ENCODE measurements around the gene SRP9.

DNA sequence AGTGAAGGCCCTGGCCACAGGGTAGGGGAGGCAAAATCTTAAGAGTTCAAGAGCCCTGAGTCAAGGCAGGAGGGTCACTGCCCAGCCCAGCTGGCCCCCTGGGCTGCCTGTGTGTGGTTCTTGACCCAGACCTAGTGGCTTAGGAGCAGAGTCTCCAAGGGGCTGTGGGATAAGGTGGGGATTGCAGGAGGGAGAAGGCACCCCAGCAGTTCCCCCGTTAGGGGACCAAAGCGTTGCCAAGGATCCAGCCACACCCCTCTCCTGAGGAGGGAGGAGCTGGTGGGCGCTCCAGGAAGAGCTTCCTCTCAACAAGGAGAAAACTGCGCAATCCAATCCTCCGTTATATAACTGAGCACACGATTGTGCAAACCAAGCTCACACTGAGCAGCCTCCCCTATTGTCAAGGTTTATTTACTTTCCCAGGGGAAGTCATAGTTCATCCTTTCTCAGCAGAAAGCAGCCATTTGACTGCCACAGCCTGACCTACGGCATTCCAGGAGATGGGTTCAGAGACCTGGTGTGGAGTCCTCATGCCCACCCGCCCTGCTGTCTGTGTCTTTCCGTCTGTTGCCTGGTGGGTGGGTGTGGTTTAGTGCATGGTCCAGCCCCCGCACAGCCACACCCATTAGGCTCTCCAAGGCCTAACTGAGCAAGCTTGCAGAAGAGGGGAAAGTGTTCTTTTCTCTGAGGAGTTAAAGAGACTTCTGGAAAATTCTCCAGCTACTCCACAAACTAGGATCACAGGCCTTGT, 35.8 kb downstream of the SRP9 start:
- TF ChIP-seq, protein P1, sequence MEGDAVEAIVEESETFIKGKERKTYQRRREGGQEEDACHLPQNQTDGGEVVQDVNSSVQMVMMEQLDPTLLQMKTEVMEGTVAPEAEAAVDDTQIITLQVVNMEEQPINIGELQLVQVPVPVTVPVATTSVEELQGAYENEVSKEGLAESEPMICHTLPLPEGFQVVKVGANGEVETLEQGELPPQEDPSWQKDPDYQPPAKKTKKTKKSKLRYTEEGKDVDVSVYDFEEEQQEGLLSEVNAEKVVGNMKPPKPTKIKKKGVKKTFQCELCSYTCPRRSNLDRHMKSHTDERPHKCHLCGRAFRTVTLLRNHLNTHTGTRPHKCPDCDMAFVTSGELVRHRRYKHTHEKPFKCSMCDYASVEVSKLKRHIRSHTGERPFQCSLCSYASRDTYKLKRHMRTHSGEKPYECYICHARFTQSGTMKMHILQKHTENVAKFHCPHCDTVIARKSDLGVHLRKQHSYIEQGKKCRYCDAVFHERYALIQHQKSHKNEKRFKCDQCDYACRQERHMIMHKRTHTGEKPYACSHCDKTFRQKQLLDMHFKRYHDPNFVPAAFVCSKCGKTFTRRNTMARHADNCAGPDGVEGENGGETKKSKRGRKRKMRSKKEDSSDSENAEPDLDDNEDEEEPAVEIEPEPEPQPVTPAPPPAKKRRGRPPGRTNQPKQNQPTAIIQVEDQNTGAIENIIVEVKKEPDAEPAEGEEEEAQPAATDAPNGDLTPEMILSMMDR (IDR thresholded peaks at IDR 0.05): no peak
- peak; percentile 27 for TF ChIP-seq POLR2A (IDR thresholded peaks at IDR 0.05)
